Caco-2 (cell line): ENCODE measurements around the gene RNF175. TPM values are rescaled to one million over a fixed set of nuclear protein-coding genes. Genes with fewer than 3 reads are reported as not detected.

ENCODE experiments used
- BruUV-seq: library from RNA; stranded (reverse); fragments of 400-500 nt; replicated peaks from 2 replicates; lab custom pipeline; 2021; lab: Mats Ljungman, UMichigan
- CTCF ChIA-PET: fragments of 300-600 bp; sonication (Branson Sonifier 250); formaldehyde crosslinking; loops from one replicate; lab custom pipeline; 2022; ENCODE audit warnings: antibody characterized with exemption; lab: Charles Lee
- POLR2A ChIA-PET: fragments of 300-600 bp; sonication (Branson Sonifier 250); formaldehyde crosslinking; loops from one replicate; lab custom pipeline; 2022; ENCODE audit warnings: antibody characterized with exemption; lab: Charles Lee
- DNase-seq, 2 experiments: peaks; one replicate each; pipeline versions ENCODE4 v3.0.0 to v3.0.0-alpha.2; 2020 to 2022
- H3K27me3 ChIP-seq: replicated peaks from 2 replicates; pipeline ENCODE4 v1.6.0; 2011; ENCODE audit warnings: low read length; ENCODE audit not compliant: control insufficient read depth, insufficient read depth
- H3K36me3 ChIP-seq: 2 replicates; pipeline ENCODE4 v1.5.1; 2011; ENCODE audit warnings: low read length; ENCODE audit not compliant: control insufficient read depth, insufficient read depth
- H3K4me1 ChIP-seq: fragments of 250-450 bp; sonication (Bioruptor Pico); 2 replicates; pipeline ENCODE4 v1.5.1; 2020; ENCODE audit warnings: mild to moderate bottlenecking
- H3K4me3 ChIP-seq: 2 replicates; pipeline ENCODE4 v1.5.1; 2011; ENCODE audit warnings: low read depth, mild to moderate bottlenecking, control low read depth, low read length
- H3K9me3 ChIP-seq: fragments of 250-450 bp; sonication (Bioruptor Pico); 2 replicates; pipeline ENCODE4 v1.5.1; 2020; ENCODE audit warnings: mild to moderate bottlenecking, moderate library complexity
- H3K27ac Mint-ChIP-seq: one replicate; pipeline ENCODE4 v1.8.0; 2022; ENCODE audit warnings: mixed read lengths; ENCODE audit not compliant: unreplicated experiment
- H3K27me3 Mint-ChIP-seq: one replicate; pipeline ENCODE4 v1.8.0; 2022; ENCODE audit warnings: mixed read lengths; ENCODE audit not compliant: insufficient read depth, unreplicated experiment
- H3K36me3 Mint-ChIP-seq: one replicate; pipeline ENCODE4 v1.8.0; 2022; ENCODE audit warnings: mild to moderate bottlenecking, mixed read lengths; ENCODE audit not compliant: insufficient read depth, unreplicated experiment
- H3K4me1 Mint-ChIP-seq: one replicate; pipeline ENCODE4 v1.8.0; 2022; ENCODE audit warnings: low read depth, mixed read lengths; ENCODE audit not compliant: unreplicated experiment
- H3K4me3 Mint-ChIP-seq: one replicate; pipeline ENCODE4 v1.8.0; 2022; ENCODE audit warnings: mild to moderate bottlenecking, moderate library complexity, mixed read lengths; ENCODE audit not compliant: unreplicated experiment
- H3K9me3 Mint-ChIP-seq: one replicate; pipeline ENCODE4 v1.8.0; 2022; ENCODE audit warnings: mixed read lengths; ENCODE audit not compliant: unreplicated experiment
- intact Hi-C: fragments of 100-400 bp; cut with micrococcal nuclease; formaldehyde crosslinking; loops from one replicate; pipeline ENCODE4 v1.10.0; 2022; ENCODE audit not compliant: unreplicated experiment
- total RNA-seq: library from RNA; stranded (reverse); gene quantifications from 2 replicates; pipeline ENCODE4 v1.2.3, GENCODE V29; 2022
- TF ChIP-seq, protein P1 (sequence below), 2 experiments: fragments of 200-600 bp in 1 of 2; IDR thresholded peaks; 1 replicate in 1 of 2; 2 replicates in 1 of 2; pipeline versions ENCODE4 v1.5.1 to v1.8.0; 2011 to 2022; ENCODE audit warnings: antibody characterized with exemption in 1 of 2, control low read depth in 1 of 2, inconsistent platforms in 1 of 2, low read depth in 1 of 2, low read length in 1 of 2, mild to moderate bottlenecking in 1 of 2, moderate library complexity in 1 of 2; ENCODE audit not compliant: insufficient read depth in 1 of 2, severe bottlenecking in 1 of 2, unreplicated experiment in 1 of 2

The RNF175 gene
- total RNA-seq, 1 experiment from 2014 or later, result not detected

DNA sequence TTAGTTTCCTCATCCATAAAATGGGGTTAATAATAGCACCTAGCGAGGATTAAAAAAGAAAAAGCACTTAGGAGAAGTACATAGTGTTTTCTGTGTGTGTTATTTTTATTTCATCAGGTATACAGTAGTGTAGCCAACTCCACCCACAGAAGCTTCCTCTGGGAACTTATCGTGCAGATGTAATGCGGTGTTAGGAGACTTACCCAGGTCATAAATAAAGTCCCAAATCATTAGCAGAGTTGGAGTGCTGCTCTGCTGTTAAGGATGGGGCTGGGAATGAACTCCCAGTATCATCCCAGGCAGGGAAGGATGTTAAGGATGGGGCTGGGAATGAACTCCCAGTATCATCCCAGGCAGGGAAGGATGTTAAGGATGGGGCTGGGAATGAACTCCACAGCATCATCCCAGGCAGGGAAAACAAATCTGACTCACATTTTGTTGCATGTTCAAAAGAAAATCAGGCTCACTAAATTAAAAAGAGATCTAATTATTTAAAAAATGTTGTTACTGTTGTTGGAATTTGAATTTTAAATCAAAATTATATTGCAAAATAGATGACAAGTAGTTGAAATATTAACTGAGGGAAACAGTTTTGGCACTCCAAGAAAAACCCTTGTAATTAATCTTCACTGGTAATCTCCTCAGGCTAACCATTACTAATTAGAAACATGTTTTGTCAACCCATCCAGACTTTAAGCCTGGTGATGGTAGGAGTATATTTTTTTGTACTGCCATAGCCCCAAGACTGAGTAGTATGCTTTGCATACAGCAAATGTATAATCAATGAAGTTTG is 39.3 kb upstream of the RNF175 start:
- no peak for DNase-seq
- intact Hi-C loops, result no loop called here
- Mint-ChIP-seq H3K4me3 (no peak overlapping the region), H3K27ac (no peak overlapping the region), H3K27me3 (no peaks in the 10 kb centered on the region), H3K4me1 (peaks cover under 1% of the 10 kb centered on the region), H3K9me3 (no peaks in the 10 kb centered on the region), H3K36me3 (no peaks in the 10 kb centered on the region)
- CTCF ChIA-PET, result no interaction called here
- Histone ChIP-seq H3K36me3 (no peaks in the 10 kb centered on the region), H3K4me3 (no peak overlapping the region), H3K27me3 (no peaks in the 10 kb centered on the region), H3K9me3 (no peaks in the 10 kb centered on the region), H3K4me1 (peaks cover 11% of the 10 kb centered on the region)
- TF ChIP-seq, protein P1, sequence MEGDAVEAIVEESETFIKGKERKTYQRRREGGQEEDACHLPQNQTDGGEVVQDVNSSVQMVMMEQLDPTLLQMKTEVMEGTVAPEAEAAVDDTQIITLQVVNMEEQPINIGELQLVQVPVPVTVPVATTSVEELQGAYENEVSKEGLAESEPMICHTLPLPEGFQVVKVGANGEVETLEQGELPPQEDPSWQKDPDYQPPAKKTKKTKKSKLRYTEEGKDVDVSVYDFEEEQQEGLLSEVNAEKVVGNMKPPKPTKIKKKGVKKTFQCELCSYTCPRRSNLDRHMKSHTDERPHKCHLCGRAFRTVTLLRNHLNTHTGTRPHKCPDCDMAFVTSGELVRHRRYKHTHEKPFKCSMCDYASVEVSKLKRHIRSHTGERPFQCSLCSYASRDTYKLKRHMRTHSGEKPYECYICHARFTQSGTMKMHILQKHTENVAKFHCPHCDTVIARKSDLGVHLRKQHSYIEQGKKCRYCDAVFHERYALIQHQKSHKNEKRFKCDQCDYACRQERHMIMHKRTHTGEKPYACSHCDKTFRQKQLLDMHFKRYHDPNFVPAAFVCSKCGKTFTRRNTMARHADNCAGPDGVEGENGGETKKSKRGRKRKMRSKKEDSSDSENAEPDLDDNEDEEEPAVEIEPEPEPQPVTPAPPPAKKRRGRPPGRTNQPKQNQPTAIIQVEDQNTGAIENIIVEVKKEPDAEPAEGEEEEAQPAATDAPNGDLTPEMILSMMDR (IDR thresholded peaks at IDR 0.05; ENCODE audit: insufficient read depth in 1 of 2, low read depth in 1 of 2, low read length in 1 of 2, severe bottlenecking in 1 of 2, unreplicated experiment in 1 of 2), result no peak
- POLR2A ChIA-PET, result no interaction called here
- BruUV-seq, result no TSS peak

DNA sequence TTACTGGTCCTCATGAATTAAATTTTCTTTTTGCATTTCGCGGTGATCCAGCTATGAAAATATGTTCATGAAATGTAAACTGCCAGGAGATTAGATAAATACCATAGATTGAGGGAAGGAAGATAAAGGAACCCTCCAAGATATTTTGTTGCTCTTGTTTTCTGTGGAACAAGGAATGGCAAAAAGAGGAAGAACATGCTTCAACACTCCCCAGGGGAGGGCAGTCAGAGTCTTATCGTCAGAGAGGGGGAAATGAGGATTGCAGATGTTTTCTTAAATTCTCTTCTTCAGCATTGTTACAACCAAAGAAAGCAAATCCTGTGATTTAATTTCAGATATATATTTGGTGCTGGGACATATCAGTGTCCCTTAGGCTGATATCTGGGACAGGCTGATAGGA is 38.6 kb upstream of the RNF175 start:
- Mint-ChIP-seq H3K9me3 (no peaks in the 10 kb centered on the region), H3K4me1 (peaks cover 7% of the 10 kb centered on the region), H3K27me3 (no peaks in the 10 kb centered on the region), H3K36me3 (no peaks in the 10 kb centered on the region), H3K27ac (no peak overlapping the region), H3K4me3 (no peak overlapping the region)
- no peak for DNase-seq
- POLR2A ChIA-PET, result no interaction called here
- Histone ChIP-seq H3K9me3 (no peaks in the 10 kb centered on the region), H3K27me3 (no peaks in the 10 kb centered on the region), H3K36me3 (no peaks in the 10 kb centered on the region), H3K4me1 (peaks cover 17% of the 10 kb centered on the region), H3K4me3 (no peak overlapping the region)
- TF ChIP-seq, protein P1 (IDR thresholded peaks at IDR 0.05; ENCODE audit: insufficient read depth in 1 of 2, low read depth in 1 of 2, low read length in 1 of 2, severe bottlenecking in 1 of 2, unreplicated experiment in 1 of 2), result no peak
- CTCF ChIA-PET, result no interaction called here
- intact Hi-C loops, result no loop called here
- BruUV-seq, result no TSS peak

DNA sequence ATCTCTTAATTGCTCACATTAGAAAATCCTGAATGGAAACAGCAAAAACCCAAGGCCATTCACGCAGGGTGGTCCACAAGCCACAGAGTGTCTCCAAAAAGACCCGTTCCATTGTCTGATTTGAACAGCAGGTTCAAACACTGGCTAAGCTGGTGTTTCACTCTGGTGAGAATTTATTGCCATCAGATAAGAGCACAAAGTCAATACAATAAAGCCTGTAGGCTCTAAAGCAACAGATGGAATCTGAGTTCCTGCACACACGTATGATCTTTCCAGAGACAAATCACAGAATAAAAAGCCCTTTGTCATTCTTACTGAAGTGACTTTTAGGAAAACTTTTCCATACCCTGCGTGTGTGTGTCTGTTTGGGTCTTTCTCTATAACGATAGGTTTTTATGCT is 34.2 kb upstream of the RNF175 start:
- peak in 1 of 2 experiments; percentile 54 for DNase-seq
- Mint-ChIP-seq H3K4me3 (no peak overlapping the region), H3K27me3 (no peaks in the 10 kb centered on the region)

More for the DNA sequence above, 34.2 kb upstream of the RNF175 start:
- peaks cover 19% of the 10 kb centered on the region for H3K4me1 ChIP-seq
- Mint-ChIP-seq H3K4me1 (peaks cover 11% of the 10 kb centered on the region), H3K36me3 (no peaks in the 10 kb centered on the region), H3K27ac (peak overlapping the region; percentile 46), H3K9me3 (no peaks in the 10 kb centered on the region)
- CTCF ChIA-PET, result interaction anchor here (1.2 kb wide), 1 partner anchor 8 kb away, joined by 3 read pairs; no protein-coding TSS in a partner anchor
- H3K9me3 ChIP-seq, result no peaks in the 10 kb centered on the region
- POLR2A ChIA-PET, result no interaction called here
- no peaks in the 10 kb centered on the region for H3K27me3 ChIP-seq
- intact Hi-C loops, result no loop called here
- no peak overlapping the region for H3K4me3 ChIP-seq
- TF ChIP-seq, protein P1 (IDR thresholded peaks at IDR 0.05; ENCODE audit: insufficient read depth in 1 of 2, low read depth in 1 of 2, low read length in 1 of 2, severe bottlenecking in 1 of 2, unreplicated experiment in 1 of 2), result no peak
- BruUV-seq, result no TSS peak
- no peaks in the 10 kb centered on the region for H3K36me3 ChIP-seq
